GM12878 (cell line): Measurements from ENCODE around the gene TRIOBP. TPM values are rescaled to one million over a fixed set of nuclear protein-coding genes. Genes with fewer than 3 reads are reported as not detected.

Source experiments
- ATAC-seq: fragments of 200-7000 bp; cut with Tn5 transposase; 3 replicates; pipeline ENCODE4 v1.9.1; 2020; ENCODE audit warnings: mild to moderate bottlenecking, moderate library complexity
- BruUV-seq: library from RNA; stranded (reverse); fragments of 400-500 nt; replicated peaks from 2 replicates; lab custom pipeline; 2021; lab: Mats Ljungman, UMichigan
- CTCF ChIA-PET: fragments of 300-600 bp; sonication (Branson Sonifier 250); formaldehyde crosslinking; extraction: SDS; loops from one replicate; lab custom pipeline; 2021; ENCODE audit warnings: inconsistent platforms; lab: Yijun Ruan, JAX
- POLR2A ChIA-PET: fragments of 350-600 bp; formaldehyde crosslinking; extraction: SDS; loops from one replicate; lab custom pipeline; 2021; ENCODE audit warnings: inconsistent platforms; lab: Charles Lee
- RAD21 ChIA-PET: fragments of 300-600 bp; sonication (Branson Sonifier 250); formaldehyde crosslinking; loops from one replicate; lab custom pipeline; 2023; ENCODE audit warnings: antibody characterized with exemption; ENCODE audit not compliant: unreplicated experiment; lab: Charles Lee
- SMC1A ChIA-PET: fragments of 300-600 bp; sonication (Branson Sonifier 250); formaldehyde crosslinking; loops from one replicate; lab custom pipeline; 2023; ENCODE audit not compliant: unreplicated experiment, uncharacterized antibody; lab: Charles Lee
- DNase-seq: peaks from one replicate; pipeline ENCODE4 v3.0.0-alpha.2; 2011; ENCODE audit warnings: low read depth, low spot score
- FAIRE-seq: peaks from 3 replicates; lab custom pipeline; 2011; peaks lifted over from hg19 to GRCh38; lab: Jason Lieb, UNC
- H2AFZ ChIP-seq: 2 replicates; pipeline ENCODE4 v1.6.0; 2011; ENCODE audit warnings: low read depth, low read length, control low read depth; ENCODE audit not compliant: control insufficient read depth
- H3K27ac ChIP-seq: 2 replicates; pipeline ENCODE4 v1.5.1; 2011; ENCODE audit warnings: control low read depth; ENCODE audit not compliant: control insufficient read depth, insufficient read depth
- H3K27me3 ChIP-seq, 2 experiments: replicated peaks in 1 of 2; 2 replicates each; pipeline versions ENCODE4 v1.6.0 to v1.6.1; 2011; ENCODE audit warnings: low read length in 1 of 2; ENCODE audit not compliant: control insufficient read depth in 2 of 2, insufficient read depth in 2 of 2
- H3K36me3 ChIP-seq, 2 experiments: 2 replicates each; pipeline ENCODE4 v1.5.1; 2011; ENCODE audit warnings: low read length in 1 of 2; ENCODE audit not compliant: control insufficient read depth in 2 of 2, insufficient read depth in 2 of 2
- H3K4me1 ChIP-seq: 2 replicates; pipeline ENCODE4 v1.6.1; 2011; ENCODE audit warnings: mild to moderate bottlenecking, low read length, moderate library complexity, mixed read lengths; ENCODE audit not compliant: control insufficient read depth, insufficient read depth
- H3K4me2 ChIP-seq: 2 replicates; pipeline ENCODE4 v1.6.0; 2011; ENCODE audit warnings: control low read depth; ENCODE audit not compliant: control insufficient read depth, insufficient read depth
- H3K4me3 ChIP-seq: fragments of 200-600 bp; sonication (generic); 2 replicates; pipeline ENCODE4 v1.5.1; 2016
- H3K79me2 ChIP-seq: 2 replicates; pipeline ENCODE4 v1.6.0; 2011; ENCODE audit warnings: low read length; ENCODE audit not compliant: control insufficient read depth, insufficient read depth
- H3K9ac ChIP-seq: 2 replicates; pipeline ENCODE4 v1.8.0; 2011; ENCODE audit warnings: low read length, control low read depth, mixed read lengths; ENCODE audit not compliant: control insufficient read depth, insufficient read depth
- H3K9me3 ChIP-seq: replicated peaks from 3 replicates; pipeline ENCODE4 v1.5.1; 2011; ENCODE audit warnings: mild to moderate bottlenecking, low read length; ENCODE audit not compliant: control insufficient read depth, insufficient read depth
- H4K20me1 ChIP-seq: 2 replicates; pipeline ENCODE4 v1.6.0; 2011; ENCODE audit not compliant: control insufficient read depth, insufficient read depth
- HDGF ChIP-seq: fragments of 450-650 bp; IDR thresholded peaks from 2 replicates; pipeline ENCODE4 v1.6.1; 2016; ENCODE audit warnings: antibody characterized with exemption
- PAX8 ChIP-seq: fragments of 450-650 bp; IDR thresholded peaks from 2 replicates; pipeline ENCODE4 v1.6.1; 2017; ENCODE audit warnings: mild to moderate bottlenecking, moderate library complexity
- PKNOX1 ChIP-seq: fragments of 450-650 bp; IDR thresholded peaks from 2 replicates; pipeline ENCODE4 v1.6.1; 2016; ENCODE audit warnings: mild to moderate bottlenecking
- POU2F2 ChIP-seq: IDR thresholded peaks from 3 replicates; pipeline ENCODE4 v1.6.1; 2011; ENCODE audit warnings: low read depth, mild to moderate bottlenecking, low read length, borderline replicate concordance
- SIN3A ChIP-seq: IDR thresholded peaks from 2 replicates; pipeline ENCODE4 v1.6.1; 2012; ENCODE audit warnings: low read depth, low read length, improper control_type of control experiment
- YY1 ChIP-seq: IDR thresholded peaks from 2 replicates; pipeline ENCODE4 v1.6.1; 2011; ENCODE audit warnings: low read depth, mild to moderate bottlenecking, low read length
- WGBS: methylation state at CpG from one replicate; pipeline ENCODE4 v1.1.6; 2016; ENCODE audit warnings: low lambda C conversion rate; ENCODE audit not compliant: insufficient replicate concordance, insufficient coverage; ENCODE audit errors: missing lambda C conversion rate; 5-methylcytosine and 5-hydroxymethylcytosine counted together
- in situ Hi-C: fragments of 300-500 bp; cut with MboI; formaldehyde crosslinking; loops from 9 replicates; pipeline ENCODE4 v1.14.3; 2018; ENCODE audit warnings: mixed read lengths
- intact Hi-C: fragments of 100-400 bp; cut with micrococcal nuclease; formaldehyde crosslinking; loops from one replicate; pipeline ENCODE4 v1.14.2; 2022; ENCODE audit not compliant: unreplicated experiment
- polyA plus RNA-seq, 11 experiments: library from polyadenylated mRNA; depleted of rRNA in 4 of 11; unstranded in 6 of 11; stranded (reverse) in 5 of 11; fragments of >200 nt; fragmentation: Nextera tagmentation in 4 of 11; fragmentation: Illumina TruSeq in 1 of 11; extraction: Ambion mirVana in 4 of 11; extraction: Trizol in 1 of 11; gene quantifications; 1 replicate in 1 of 11; 2 replicates in 10 of 11; pipeline versions ENCODE4 v1.2.1 to v1.2.3, GENCODE V29; 2011 to 2016; ENCODE audit warnings: inconsistent platforms in 2 of 11, missing spikeins in 2 of 11, low read depth in 1 of 11
- total RNA-seq, 4 experiments: library from RNA; depleted of rRNA in 3 of 4; stranded (reverse); fragments of >200 nt in 3 of 4; fragmentation: Illumina TruSeq in 1 of 4; extraction: Trizol in 1 of 4; gene quantifications; 2 replicates each; pipeline versions ENCODE4 v1.2.1 to v1.2.3, GENCODE V29; 2013 to 2021
- TF ChIP-seq, protein P1 (sequence below): fragments of 450-650 bp; IDR thresholded peaks from 2 replicates; pipeline ENCODE4 v1.6.1; 2017; ENCODE audit warnings: mild to moderate bottlenecking, moderate library complexity
- TF ChIP-seq, protein P2 (sequence below): fragments of 450-650 bp; formaldehyde crosslinking; IDR thresholded peaks from 2 replicates; pipeline ENCODE4 v1.4.0; 2022; ENCODE audit warnings: mild to moderate bottlenecking, moderate library complexity
- TF ChIP-seq, protein P3 (sequence below): fragments of 450-650 bp; IDR thresholded peaks from 2 replicates; pipeline ENCODE4 v1.6.1; 2018; ENCODE audit warnings: borderline replicate concordance, mild to moderate bottlenecking; ENCODE audit not compliant: partially characterized antibody

The TRIOBP gene
- total and polyA plus RNA-seq, 10 of the 15 experiments (the other 5 are each of a cell fraction or from before 2014, with no cell fraction given): 0.21 to 23.6 (median 11.9) TPM

GRCh38 chr22:37658133-37659065 is 38.4 kb upstream of the TRIOBP start, which contains the start of gene PDXP:
Gene PDXP, plus strand, starts transcription at chr22:37658723. Its CDS starts 60 bp downstream, at chr22:37658783.
- ChIA-PET CTCF (interaction anchor here (0.6 to 11.7 kb wide), 14 partner anchors 18 to 1489 kb away, joined by 3 to 414 read pairs (median 8); partner anchors contain the start of genes GGA1, LGALS1, NOL12 and SH3BP1), POLR2A (interaction anchor here (0.6 to 9.6 kb wide), 20 partner anchors 11 to 296 kb away, joined by 3 to 209 read pairs (median 5); partner anchors contain the start of genes ANKRD54, GCAT, GGA1 and LGALS1), RAD21 (interaction anchor here (0.8 to 9.1 kb wide), 16 partner anchors 10 to 159 kb away, joined by 3 to 173 read pairs (median 5); partner anchors contain the start of genes GCAT, GGA1, LGALS1 and NOL12), SMC1A (interaction anchor here (0.6 to 7.9 kb wide), 15 partner anchors 9 to 204 kb away, joined by 3 to 157 read pairs (median 7); partner anchors contain the start of genes ANKRD54, GCAT, GGA1 and LGALS1)
- Histone ChIP-seq H3K4me1 (peaks cover 12% of the 10 kb centered on the region), H3K9me3 (no peaks in the 10 kb centered on the region), H3K4me3 (peak within 1 kb of the TSS; percentile 82), H3K27ac (peak within 1 kb of the TSS; percentile 64), H3K9ac (peak within 1 kb of the TSS; percentile 70), H3K27me3 (no peaks in the 10 kb centered on the region), H3K36me3 (peaks cover 0 to 2% of the 10 kb centered on the region in 2 experiments; a peak in 2 of 4 replicates), H3K79me2 (peaks cover 43% of the 10 kb centered on the region), H4K20me1 (no peaks in the 10 kb centered on the region), H3K4me2 (peak within 1 kb of the TSS; percentile 96), H2AFZ (peak within 1 kb of the TSS; percentile 96)
- intact Hi-C loops (no loop called here), in situ Hi-C loops (no loop called here)
- DNase-seq (peak; percentile 99), FAIRE-seq (peak; percentile 100), ATAC-seq (peak; percentile 95)
- no TSS peak for BruUV-seq
- WGBS: under 1% methylated on average over 101 of the region's 101 CpGs
- TF ChIP-seq PAX8: no peak
- TF ChIP-seq PKNOX1: peak; percentile 100
- TF ChIP-seq YY1: peak; percentile 73
- TF ChIP-seq, protein P1, sequence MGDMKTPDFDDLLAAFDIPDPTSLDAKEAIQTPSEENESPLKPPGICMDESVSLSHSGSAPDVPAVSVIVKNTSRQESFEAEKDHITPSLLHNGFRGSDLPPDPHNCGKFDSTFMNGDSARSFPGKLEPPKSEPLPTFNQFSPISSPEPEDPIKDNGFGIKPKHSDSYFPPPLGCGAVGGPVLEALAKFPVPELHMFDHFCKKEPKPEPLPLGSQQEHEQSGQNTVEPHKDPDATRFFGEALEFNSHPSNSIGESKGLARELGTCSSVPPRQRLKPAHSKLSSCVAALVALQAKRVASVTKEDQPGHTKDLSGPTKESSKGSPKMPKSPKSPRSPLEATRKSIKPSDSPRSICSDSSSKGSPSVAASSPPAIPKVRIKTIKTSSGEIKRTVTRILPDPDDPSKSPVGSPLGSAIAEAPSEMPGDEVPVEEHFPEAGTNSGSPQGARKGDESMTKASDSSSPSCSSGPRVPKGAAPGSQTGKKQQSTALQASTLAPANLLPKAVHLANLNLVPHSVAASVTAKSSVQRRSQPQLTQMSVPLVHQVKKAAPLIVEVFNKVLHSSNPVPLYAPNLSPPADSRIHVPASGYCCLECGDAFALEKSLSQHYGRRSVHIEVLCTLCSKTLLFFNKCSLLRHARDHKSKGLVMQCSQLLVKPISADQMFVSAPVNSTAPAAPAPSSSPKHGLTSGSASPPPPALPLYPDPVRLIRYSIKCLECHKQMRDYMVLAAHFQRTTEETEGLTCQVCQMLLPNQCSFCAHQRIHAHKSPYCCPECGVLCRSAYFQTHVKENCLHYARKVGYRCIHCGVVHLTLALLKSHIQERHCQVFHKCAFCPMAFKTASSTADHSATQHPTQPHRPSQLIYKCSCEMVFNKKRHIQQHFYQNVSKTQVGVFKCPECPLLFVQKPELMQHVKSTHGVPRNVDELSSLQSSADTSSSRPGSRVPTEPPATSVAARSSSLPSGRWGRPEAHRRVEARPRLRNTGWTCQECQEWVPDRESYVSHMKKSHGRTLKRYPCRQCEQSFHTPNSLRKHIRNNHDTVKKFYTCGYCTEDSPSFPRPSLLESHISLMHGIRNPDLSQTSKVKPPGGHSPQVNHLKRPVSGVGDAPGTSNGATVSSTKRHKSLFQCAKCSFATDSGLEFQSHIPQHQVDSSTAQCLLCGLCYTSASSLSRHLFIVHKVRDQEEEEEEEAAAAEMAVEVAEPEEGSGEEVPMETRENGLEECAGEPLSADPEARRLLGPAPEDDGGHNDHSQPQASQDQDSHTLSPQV: no peak
- TF ChIP-seq, protein P2, sequence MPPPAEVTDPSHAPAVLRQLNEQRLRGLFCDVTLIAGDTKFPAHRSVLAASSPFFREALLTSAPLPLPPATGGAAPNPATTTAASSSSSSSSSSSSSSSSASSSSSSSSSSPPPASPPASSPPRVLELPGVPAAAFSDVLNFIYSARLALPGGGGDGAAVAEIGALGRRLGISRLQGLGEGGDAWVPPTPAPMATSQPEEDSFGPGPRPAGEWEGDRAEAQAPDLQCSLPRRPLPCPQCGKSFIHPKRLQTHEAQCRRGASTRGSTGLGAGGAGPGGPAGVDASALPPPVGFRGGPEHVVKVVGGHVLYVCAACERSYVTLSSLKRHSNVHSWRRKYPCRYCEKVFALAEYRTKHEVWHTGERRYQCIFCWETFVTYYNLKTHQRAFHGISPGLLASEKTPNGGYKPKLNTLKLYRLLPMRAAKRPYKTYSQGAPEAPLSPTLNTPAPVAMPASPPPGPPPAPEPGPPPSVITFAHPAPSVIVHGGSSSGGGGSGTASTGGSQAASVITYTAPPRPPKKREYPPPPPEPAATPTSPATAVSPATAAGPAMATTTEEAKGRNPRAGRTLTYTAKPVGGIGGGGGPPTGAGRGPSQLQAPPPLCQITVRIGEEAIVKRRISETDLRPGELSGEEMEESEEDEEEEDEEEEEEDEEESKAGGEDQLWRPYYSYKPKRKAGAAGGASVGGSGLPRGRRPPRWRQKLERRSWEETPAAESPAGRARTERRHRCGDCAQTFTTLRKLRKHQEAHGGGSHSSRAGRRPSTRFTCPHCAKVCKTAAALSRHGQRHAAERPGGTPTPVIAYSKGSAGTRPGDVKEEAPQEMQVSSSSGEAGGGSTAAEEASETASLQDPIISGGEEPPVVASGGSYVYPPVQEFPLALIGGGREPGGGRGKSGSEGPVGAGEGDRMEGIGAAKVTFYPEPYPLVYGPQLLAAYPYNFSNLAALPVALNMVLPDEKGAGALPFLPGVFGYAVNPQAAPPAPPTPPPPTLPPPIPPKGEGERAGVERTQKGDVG (CRISPR knock-in tag): no peak
- TF ChIP-seq, protein P3, sequence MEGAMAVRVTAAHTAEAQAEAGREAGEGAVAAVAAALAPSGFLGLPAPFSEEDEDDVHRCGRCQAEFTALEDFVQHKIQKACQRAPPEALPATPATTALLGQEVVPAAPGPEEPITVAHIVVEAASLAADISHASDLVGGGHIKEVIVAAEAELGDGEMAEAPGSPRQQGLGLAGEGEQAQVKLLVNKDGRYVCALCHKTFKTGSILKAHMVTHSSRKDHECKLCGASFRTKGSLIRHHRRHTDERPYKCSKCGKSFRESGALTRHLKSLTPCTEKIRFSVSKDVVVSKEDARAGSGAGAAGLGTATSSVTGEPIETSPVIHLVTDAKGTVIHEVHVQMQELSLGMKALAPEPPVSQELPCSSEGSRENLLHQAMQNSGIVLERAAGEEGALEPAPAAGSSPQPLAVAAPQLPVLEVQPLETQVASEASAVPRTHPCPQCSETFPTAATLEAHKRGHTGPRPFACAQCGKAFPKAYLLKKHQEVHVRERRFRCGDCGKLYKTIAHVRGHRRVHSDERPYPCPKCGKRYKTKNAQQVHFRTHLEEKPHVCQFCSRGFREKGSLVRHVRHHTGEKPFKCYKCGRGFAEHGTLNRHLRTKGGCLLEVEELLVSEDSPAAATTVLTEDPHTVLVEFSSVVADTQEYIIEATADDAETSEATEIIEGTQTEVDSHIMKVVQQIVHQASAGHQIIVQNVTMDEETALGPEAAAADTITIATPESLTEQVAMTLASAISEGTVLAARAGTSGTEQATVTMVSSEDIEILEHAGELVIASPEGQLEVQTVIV: peak; percentile 25
- TF ChIP-seq SIN3A: no peak
- peak; percentile 90 for TF ChIP-seq HDGF
- TF ChIP-seq POU2F2: peak; percentile 88; the same call in 2 of the 3 replicates
